ENCODE results near the gene HOXD3.

HOXD3 gene

GRCh38 chr2:176156807-176157498, at the start of gene HOXD3:
Gene HOXD3 (plus strand): TSS chr2:176157307. CDS start chr2:176169115, 11,808 bp downstream.
- DNase-seq (ENCODE audit: low read depth): no peak

- no peak for DNase-seq (ENCODE audit: low read depth)
Measured at GRCh38 chr2:176107731-176108181, 49.4 kb upstream of the HOXD3 start.

- no peak for DNase-seq (ENCODE audit: low read depth)
Measured at GRCh38 chr2:176109192-176109901, 47.8 kb upstream of the HOXD3 start.

GRCh38 chr2:176109946-176110345, 47.2 kb upstream of the HOXD3 start:
- no peak for DNase-seq (ENCODE audit: low read depth)

GRCh38 chr2:176110415-176111308, 46.4 kb upstream of the HOXD3 start:
- no peak for DNase-seq (ENCODE audit: low read depth)

GRCh38 chr2:176111309-176111663, 45.8 kb upstream of the HOXD3 start:
- no peak for DNase-seq (ENCODE audit: low read depth)

- DNase-seq (ENCODE audit: low read depth): no peak
Measured at GRCh38 chr2:176111846-176112374, 45.2 kb upstream of the HOXD3 start.

- DNase-seq (ENCODE audit: low read depth): no peak
Measured at GRCh38 chr2:176112375-176113302, 44.5 kb upstream of the HOXD3 start.

- no peak for DNase-seq (ENCODE audit: low read depth)
Measured at GRCh38 chr2:176114120-176114929, 42.8 kb upstream of the HOXD3 start.

GRCh38 chr2:176114930-176115625, 42.0 kb upstream of the HOXD3 start:
- DNase-seq (ENCODE audit: low read depth): no peak

- DNase-seq (ENCODE audit: low read depth): no peak
Measured at GRCh38 chr2:176115883-176116813, 41.0 kb upstream of the HOXD3 start, which contains the start of gene HOXD10. Gene HOXD10 (plus strand): TSS chr2:176116778. CDS start chr2:176116834, 56 bp downstream.

- no peak for DNase-seq (ENCODE audit: low read depth)
Measured at GRCh38 chr2:176117162-176117822, 39.8 kb upstream of the HOXD3 start.

GRCh38 chr2:176117823-176118371, 39.2 kb upstream of the HOXD3 start:
- DNase-seq (ENCODE audit: low read depth): no peak

GRCh38 chr2:176118601-176119339, 38.3 kb upstream of the HOXD3 start:
- no peak for DNase-seq (ENCODE audit: low read depth)

- no peak for DNase-seq (ENCODE audit: low read depth)
Measured at GRCh38 chr2:176120364-176121189, 36.5 kb upstream of the HOXD3 start.
